Measurements from ENCODE around the gene KREMEN2. TPM values are rescaled to one million over a fixed set of nuclear protein-coding genes. Genes with fewer than 3 reads are reported as not detected.

The KREMEN2 gene
- total and polyA plus RNA-seq, 2 of the 13 experiments (the other 11 are each of a cell fraction or from before 2014, with no cell fraction given) = 0.48 to 1.2 TPM

- TF ChIP-seq RERE (CRISPR knock-in tag; IDR thresholded peaks at IDR 0.05; ENCODE audit: low read depth) (no peak), JUNB (CRISPR knock-in tag; IDR thresholded peaks at IDR 0.05; ENCODE audit: borderline replicate concordance) (no peak), ELF1 (CRISPR knock-in tag; IDR thresholded peaks at IDR 0.05) (peak; percentile 86), NFYC (CRISPR knock-in tag; IDR thresholded peaks at IDR 0.05) (peak; percentile 55), CEBPB (IDR thresholded peaks at IDR 0.05; ENCODE audit: borderline replicate concordance, low read depth, low read length) (no peak), POGK (CRISPR knock-in tag; conservative IDR thresholded peaks at IDR 0.05) (no peak), ZNF350 (CRISPR knock-in tag; IDR thresholded peaks at IDR 0.05; ENCODE audit: borderline replicate concordance, low read depth) (peak; percentile 73; the same call in 1 of the 2 replicates), DNMT3B (CRISPR knock-in tag; conservative IDR thresholded peaks at IDR 0.05) (no peak), SRSF1 (optimal IDR thresholded peaks at IDR 0.05; ENCODE audit: low read depth, low read length) (no peak), ZNF230 (CRISPR knock-in tag; IDR thresholded peaks at IDR 0.05) (no peak), PAXIP1 (CRISPR knock-in tag; conservative IDR thresholded peaks at IDR 0.05) (peak; percentile 48), KDM4B (CRISPR knock-in tag; IDR thresholded peaks at IDR 0.05) (no peak), ZNF337 (CRISPR knock-in tag; IDR thresholded peaks at IDR 0.05; ENCODE audit: borderline replicate concordance, low read depth) (no peak), ATF3 (CRISPR knock-in tag; IDR thresholded peaks at IDR 0.05) (no peak), EZH2 (conservative IDR thresholded peaks at IDR 0.05; ENCODE audit: low read depth, low read length) (no peak), HNRNPH1 (optimal IDR thresholded peaks at IDR 0.05; ENCODE audit: low read depth, low read length) (no peak), EED (CRISPR knock-in tag; IDR thresholded peaks at IDR 0.05) (no peak), DPF2 (CRISPR knock-in tag; IDR thresholded peaks at IDR 0.05; ENCODE audit: borderline replicate concordance, low read depth) (no peak), TCF7 (IDR thresholded peaks at IDR 0.05; ENCODE audit: low read depth) (no peak)
Observed at GRCh38 chr16:2981177-2981898, 17.3 kb downstream of the KREMEN2 start (continued).

Data from HepG2 (cell line).